Measurements from ENCODE around the gene PAX2.

GRCh38 chr10:100759331-100759730 lies 13.9 kb downstream of the PAX2 start:
- no peak for TF ChIP-seq SPI1 (IDR thresholded peaks at IDR 0.05; ENCODE audit: low read depth, low read length)
- TF ChIP-seq POLR2AphosphoS5 (IDR thresholded peaks at IDR 0.05; ENCODE audit: low read depth, low read length): no peak
- TF ChIP-seq POLR2A (IDR thresholded peaks at IDR 0.05; ENCODE audit: low read depth, low read length): no peak
- TF ChIP-seq TAF1 (IDR thresholded peaks at IDR 0.05; ENCODE audit: low read depth, low read length): no peak
- TF ChIP-seq POU2F2 (IDR thresholded peaks at IDR 0.05; ENCODE audit: low read depth, low read length): no peak
- TF ChIP-seq PAX5 (IDR thresholded peaks at IDR 0.05; ENCODE audit: insufficient read depth, low read length, severe bottlenecking): no peak
